Breast epithelium (tissue), 4 donors: ENCODE data around the gene YARS2. TPM values are rescaled to one million over a fixed set of nuclear protein-coding genes. Genes with fewer than 3 reads are reported as not detected.

Experiments
- DNase-seq, 2 donors: peaks; one replicate each; pipeline ENCODE4 v3.0.0-alpha.2; 2019; ENCODE audit warnings: low spot score in 2 of 2
- H3K27ac ChIP-seq, 2 donors: fragments of 200-600 bp; sonication (generic) in 1 of 2; one replicate each; pipeline ENCODE4 v1.5.1; 2016 to 2019; ENCODE audit warnings: mild to moderate bottlenecking in 1 of 2
- H3K27me3 ChIP-seq, 2 donors: fragments of 200-600 bp; sonication (generic) in 1 of 2; one replicate each; pipeline versions ENCODE4 v1.5.1 to v1.6.0; 2017 to 2019; ENCODE audit warnings: control low read depth in 1 of 2, mild to moderate bottlenecking in 1 of 2
- H3K36me3 ChIP-seq: fragments of 200-600 bp; one replicate; pipeline ENCODE4 v1.5.1; 2019
- H3K4me1 ChIP-seq, 2 donors: fragments of 200-600 bp; sonication (generic); one replicate each; pipeline ENCODE4 v1.5.1; 2016 to 2019; ENCODE audit warnings: control low read depth in 1 of 2
- H3K4me3 ChIP-seq, 3 donors: fragments of 200-600 bp; sonication (generic); 1 replicate in 2 of 3; 2 replicates in 1 of 3; pipeline ENCODE4 v1.5.1; 2016 to 2019; ENCODE audit warnings: mild to moderate bottlenecking in 3 of 3, moderate library complexity in 2 of 3
- H3K9me3 ChIP-seq, 2 donors: fragments of 200-600 bp; sonication (generic) in 1 of 2; one replicate each; pipeline ENCODE4 v1.5.1; 2016 to 2019; ENCODE audit warnings: control low read depth in 1 of 2
- CTCF ChIP-seq, 3 donors: fragments of 450-650 bp; IDR thresholded peaks; one replicate each; pipeline ENCODE4 v1.5.1; 2016 to 2017; ENCODE audit warnings: antibody characterized with exemption in 3 of 3, mild to moderate bottlenecking in 3 of 3, moderate library complexity in 3 of 3
- POLR2A ChIP-seq: fragments of 450-650 bp; IDR thresholded peaks from one replicate; pipeline ENCODE4 v1.6.1; 2016; ENCODE audit warnings: antibody characterized with exemption, mild to moderate bottlenecking, moderate library complexity
- POLR2AphosphoS5 ChIP-seq, 3 donors: sonication (generic); formaldehyde crosslinking; IDR thresholded peaks; one replicate each; pipeline ENCODE4 v1.6.1; 2017; ENCODE audit warnings: antibody characterized with exemption in 3 of 3
- intact Hi-C: fragments of 100-400 bp; cut with DNase I; formaldehyde crosslinking; loops from one replicate; pipeline ENCODE4 v1.15.1; 2023; ENCODE audit warnings: low total_unique reads
- total RNA-seq, 3 donors: library from RNA; depleted of rRNA; stranded (reverse); fragments of >200 nt; gene quantifications; one replicate each; pipeline ENCODE4 v1.1.0, GENCODE V29; 2016

Gene YARS2
- total RNA-seq, 3 donors from 2014 or later, result 23.0 to 27.4 (median 23.9) TPM

GRCh38 chr12:32777691-32778175 is 22.0 kb upstream of the YARS2 start:
- H3K9me3 ChIP-seq, result no peaks in the 10 kb centered on the region
- no peak overlapping the region for H3K4me3 ChIP-seq
- H3K4me1 ChIP-seq, result no peaks in the 10 kb centered on the region
- no peaks in the 10 kb centered on the region for H3K27me3 ChIP-seq
- intact Hi-C loops, result loop anchor here (10.0 kb wide), 1 partner anchor 517 kb away; no protein-coding TSS in a partner anchor
- TF ChIP-seq POLR2AphosphoS5 (IDR thresholded peaks at IDR 0.05), result no peak
- TF ChIP-seq POLR2A, result no peak
- no peak for TF ChIP-seq CTCF (IDR thresholded peaks at IDR 0.05)
- H3K27ac ChIP-seq, result no peak overlapping the region
- no peaks in the 10 kb centered on the region for H3K36me3 ChIP-seq
- DNase-seq, result no peak

DNA sequence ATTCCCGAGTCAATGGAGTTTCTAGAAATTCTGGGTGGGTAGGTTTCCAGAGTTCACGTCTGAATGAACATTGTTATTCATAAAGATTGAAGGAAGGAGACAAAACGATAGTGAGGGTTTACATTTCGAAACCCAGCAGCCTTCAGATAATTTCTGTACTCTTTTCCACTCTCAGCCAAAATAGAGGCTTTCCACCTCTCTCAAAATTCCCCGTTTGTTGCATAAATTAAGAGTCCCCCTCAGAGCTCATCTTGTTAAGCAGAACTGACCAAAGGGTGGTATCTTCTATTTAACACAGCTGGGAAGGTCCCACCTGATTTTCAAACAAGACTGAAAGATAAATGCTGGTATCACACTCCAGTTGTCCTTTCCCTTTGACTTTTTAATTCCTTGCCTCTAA is 21.5 kb upstream of the YARS2 start:
- intact Hi-C loops, result loop anchor here (10.0 kb wide), 1 partner anchor 518 kb away; no protein-coding TSS in a partner anchor
- DNase-seq, result no peak
- H3K36me3 ChIP-seq, result no peaks in the 10 kb centered on the region
- no peaks in the 10 kb centered on the region for H3K4me1 ChIP-seq
- no peaks in the 10 kb centered on the region for H3K27me3 ChIP-seq
- no peak overlapping the region for H3K4me3 ChIP-seq
- TF ChIP-seq POLR2A (no peak), CTCF (IDR thresholded peaks at IDR 0.05) (no peak), POLR2AphosphoS5 (IDR thresholded peaks at IDR 0.05) (no peak)
- H3K9me3 ChIP-seq, result no peaks in the 10 kb centered on the region
- H3K27ac ChIP-seq, result no peak overlapping the region

DNA sequence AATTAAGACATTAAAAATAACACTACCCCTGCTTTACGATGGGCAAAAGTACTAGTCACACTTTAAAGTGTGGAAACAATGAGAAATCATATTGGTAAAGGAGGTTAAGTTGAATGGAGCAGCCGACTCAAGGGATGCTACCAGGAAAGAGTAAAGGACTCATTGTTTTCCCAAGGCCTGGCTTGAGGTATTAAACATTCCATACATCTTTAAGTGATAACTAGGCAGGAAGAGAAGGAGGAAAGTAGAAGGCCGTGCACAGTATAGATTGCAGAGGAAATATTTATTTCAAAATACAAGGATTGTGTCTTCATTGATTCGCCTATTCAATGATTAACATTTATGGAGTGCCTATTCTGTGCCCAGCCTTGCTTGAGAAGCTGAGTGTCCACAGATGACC is 20.6 kb upstream of the YARS2 start:
- H3K36me3 ChIP-seq, result no peaks in the 10 kb centered on the region
- H3K9me3 ChIP-seq, result no peaks in the 10 kb centered on the region
- TF ChIP-seq POLR2A (no peak), POLR2AphosphoS5 (IDR thresholded peaks at IDR 0.05) (no peak), CTCF (IDR thresholded peaks at IDR 0.05) (no peak)
- no peak overlapping the region for H3K4me3 ChIP-seq
- no peaks in the 10 kb centered on the region for H3K27me3 ChIP-seq
- no peaks in the 10 kb centered on the region for H3K4me1 ChIP-seq
- DNase-seq, result no peak
- intact Hi-C loops, result loop anchor here (10.0 kb wide), 1 partner anchor 519 kb away; no protein-coding TSS in a partner anchor
- no peak overlapping the region for H3K27ac ChIP-seq

DNA sequence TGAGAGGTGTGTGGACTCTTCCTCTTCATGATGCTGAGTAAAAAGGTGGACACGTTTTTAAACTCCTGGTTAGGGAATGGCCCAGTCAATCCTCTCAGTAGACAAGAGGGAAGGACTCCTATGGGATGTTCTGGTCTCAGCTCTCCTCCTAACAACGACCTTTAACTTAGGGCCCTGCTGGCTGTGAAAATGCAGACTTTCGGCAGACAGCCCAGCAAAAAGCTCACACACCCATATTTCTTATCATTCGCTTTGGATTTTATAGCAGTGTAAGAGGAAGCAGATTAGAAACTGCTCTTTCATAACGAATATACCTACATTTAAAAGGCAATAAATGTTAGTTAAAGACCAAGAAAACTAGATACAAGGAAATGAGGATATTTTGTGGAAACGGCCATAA is 18.0 kb upstream of the YARS2 start:
- intact Hi-C loops, result loop anchor here (10.0 kb wide), 1 partner anchor 521 kb away; no protein-coding TSS in a partner anchor
- peaks cover 0 to 6% of the 10 kb centered on the region in 2 donors for H3K27me3 ChIP-seq
- TF ChIP-seq CTCF (IDR thresholded peaks at IDR 0.05) (no peak), POLR2A (no peak), POLR2AphosphoS5 (IDR thresholded peaks at IDR 0.05) (no peak)
- H3K9me3 ChIP-seq, result no peaks in the 10 kb centered on the region
- no peaks in the 10 kb centered on the region for H3K36me3 ChIP-seq
- H3K27ac ChIP-seq, result no peak overlapping the region
- no peak overlapping the region for H3K4me3 ChIP-seq
- H3K4me1 ChIP-seq, result no peaks in the 10 kb centered on the region
- no peak for DNase-seq

DNA sequence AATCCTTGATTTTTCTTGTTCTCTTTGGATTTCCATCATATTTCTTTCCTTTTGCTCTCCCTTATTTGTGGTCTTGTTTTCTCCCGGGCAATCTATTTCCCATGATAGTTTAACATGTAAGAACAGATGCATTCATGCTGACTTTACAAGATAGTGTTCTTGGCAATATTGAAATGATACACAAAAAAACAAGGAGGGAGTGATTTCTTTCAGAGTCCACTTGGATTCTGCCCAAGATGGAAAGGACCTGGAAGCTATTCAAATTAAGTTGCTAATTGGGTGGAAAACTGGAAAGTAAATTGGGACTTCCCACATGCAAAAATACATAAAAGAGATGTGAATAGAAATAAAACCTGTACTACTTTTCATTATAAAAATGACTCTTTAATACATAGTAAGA is 14.4 kb upstream of the YARS2 start:
- TF ChIP-seq POLR2A, result no peak
- no peak for TF ChIP-seq CTCF (IDR thresholded peaks at IDR 0.05)
- TF ChIP-seq POLR2AphosphoS5 (IDR thresholded peaks at IDR 0.05), result no peak
- Histone ChIP-seq H3K4me3 (no peak overlapping the region), H3K4me1 (no peaks in the 10 kb centered on the region), H3K27me3 (peaks cover 0 to 6% of the 10 kb centered on the region in 2 donors), H3K27ac (no peak overlapping the region), H3K36me3 (no peaks in the 10 kb centered on the region), H3K9me3 (no peaks in the 10 kb centered on the region)
- DNase-seq, result no peak
- intact Hi-C loops, result loop anchor here (10.0 kb wide), 1 partner anchor 525 kb away; no protein-coding TSS in a partner anchor
